GM19452 (cell line): ENCODE data around the gene ZDHHC1.

Experiments
- ATAC-seq: cut with Tn5 transposase; IDR thresholded peaks from one replicate; pipeline ENCODE4 v1.9.1; 2021; ENCODE audit not compliant: unreplicated experiment

The ZDHHC1 gene

GRCh38 chr16:67415872-67416793 is at the start of gene ZDHHC1:
TSS of gene ZDHHC1 (minus strand) at chr16:67416477. CDS start at chr16:67407775, 8,702 bp downstream.
- ATAC-seq, result peak; percentile 60

GRCh38 chr16:67464565-67464964 is 48.3 kb upstream of the ZDHHC1 start:
- ATAC-seq, result no peak

GRCh38 chr16:67463691-67464090 is 47.4 kb upstream of the ZDHHC1 start:
- ATAC-seq, result no peak

- no peak for ATAC-seq
Observed at GRCh38 chr16:67463059-67463458, 46.8 kb upstream of the ZDHHC1 start.

- no peak for ATAC-seq
Observed at GRCh38 chr16:67462279-67462655, 46.0 kb upstream of the ZDHHC1 start.

GRCh38 chr16:67461600-67462278 is 45.5 kb upstream of the ZDHHC1 start:
- ATAC-seq, result no peak

- ATAC-seq, result no peak
Observed at GRCh38 chr16:67460961-67461360, 44.7 kb upstream of the ZDHHC1 start.

GRCh38 chr16:67460168-67460567 is 43.9 kb upstream of the ZDHHC1 start:
- no peak for ATAC-seq

GRCh38 chr16:67459861-67460150 is 43.5 kb upstream of the ZDHHC1 start:
- ATAC-seq, result no peak

GRCh38 chr16:67459066-67459860 is 43.0 kb upstream of the ZDHHC1 start:
- no peak for ATAC-seq

- no peak for ATAC-seq
Observed at GRCh38 chr16:67458121-67458641, 41.9 kb upstream of the ZDHHC1 start.

- ATAC-seq, result no peak
Observed at GRCh38 chr16:67457611-67458010, 41.3 kb upstream of the ZDHHC1 start.

GRCh38 chr16:67456391-67457081 is 40.3 kb upstream of the ZDHHC1 start:
- no peak for ATAC-seq

- ATAC-seq, result no peak
Observed at GRCh38 chr16:67454852-67455251, 38.6 kb upstream of the ZDHHC1 start.

GRCh38 chr16:67454104-67454503 is 37.8 kb upstream of the ZDHHC1 start:
- ATAC-seq, result no peak

- no peak for ATAC-seq
Observed at GRCh38 chr16:67451704-67452435, 35.6 kb upstream of the ZDHHC1 start.

GRCh38 chr16:67451061-67451703 is 34.9 kb upstream of the ZDHHC1 start:
- ATAC-seq, result no peak

GRCh38 chr16:67449739-67450138 is 33.5 kb upstream of the ZDHHC1 start:
- no peak for ATAC-seq

GRCh38 chr16:67449336-67449735 is 33.1 kb upstream of the ZDHHC1 start:
- ATAC-seq, result no peak

- no peak for ATAC-seq
Observed at GRCh38 chr16:67448580-67448979, 32.3 kb upstream of the ZDHHC1 start.
